ENCODE results near the gene OGDH.

GRCh38 chr7:44709011-44709915 is 102.8 kb downstream of the OGDH start:
- TF ChIP-seq GATA3 (IDR thresholded peaks at IDR 0.05; ENCODE audit: low read depth, low read length) (no peak), GATA2 (IDR thresholded peaks at IDR 0.05; ENCODE audit: low read depth, low read length) (no peak)
